ENCODE results near the gene UBE2J1. TPM values are rescaled to one million over a fixed set of nuclear protein-coding genes. Genes with fewer than 3 reads are reported as not detected.

The UBE2J1 gene
- total RNA-seq, 1 experiment from 2014 or later = 23.3 TPM

Other genes starting within 250 kb of the UBE2J1 start
- not detected for gene SRSF12, start 234.7 kb downstream of the UBE2J1 start, total RNA-seq (2021; ENCODE audit: unreplicated experiment)
- 29.2 TPM for gene PM20D2, start 206.7 kb downstream of the UBE2J1 start, total RNA-seq (2021; ENCODE audit: unreplicated experiment)
- not detected for gene GABRR1, start 135.4 kb downstream of the UBE2J1 start, total RNA-seq (2021; ENCODE audit: unreplicated experiment)
- 0.57 TPM for gene GABRR2, start 37.4 kb downstream of the UBE2J1 start, total RNA-seq (2021; ENCODE audit: unreplicated experiment)
- 15.9 TPM for gene RRAGD, start 59.6 kb upstream of the UBE2J1 start, total RNA-seq (2021; ENCODE audit: unreplicated experiment)
- gene ANKRD6, start 80.4 kb upstream of the UBE2J1 start, total RNA-seq (2021; ENCODE audit: unreplicated experiment) = 9.9 TPM